ENCODE measurements around the gene IL17A. TPM values are rescaled to one million over a fixed set of nuclear protein-coding genes. Genes with fewer than 3 reads are reported as not detected.

The IL17A gene
- total and polyA plus RNA-seq, 2 donors (not counting 3 experiments of a cell fraction or from before 2014, with no cell fraction given): not detected

GRCh38 chr6:52162940-52163908 lies 23.0 kb upstream of the IL17A start:
- no peaks in the 10 kb centered on the region for H3K9me3 ChIP-seq (replicated peaks; ENCODE audit: control insufficient read depth, insufficient read depth, low read length)
- peak; percentile 8 for FAIRE-seq
- peaks cover 2 to 7% of the 10 kb centered on the region in 2 experiments for H3K27me3 ChIP-seq (ENCODE audit: control insufficient read depth in 2 of 2, insufficient read depth in 2 of 2, low read length in 2 of 2)
- ChIA-PET CTCF (interaction anchor here (1.0 to 4.5 kb wide), 14 partner anchors 10 to 500 kb away, joined by 3 to 47 read pairs (median 4); no protein-coding TSS in a partner anchor), POLR2A (no interaction called here)
- H3K9ac ChIP-seq (replicated peaks; ENCODE audit: extremely low read depth, insufficient read depth, low read length): no peak overlapping the region
- H3K36me3 ChIP-seq (ENCODE audit: control insufficient read depth in 2 of 2, extremely low read depth in 1 of 2, insufficient read depth in 2 of 2, low read length in 2 of 2): no peaks in the 10 kb centered on the region
- intact Hi-C loops (cut with micrococcal nuclease) (loop anchor here (1.0 to 2.0 kb wide), 4 partner anchors 71 to 500 kb away; no protein-coding TSS in a partner anchor), dilution Hi-C loops (cut with MboI; ENCODE audit: extremely low pct_ligation_motif_present, low sequenced_read_pairs) (no loop called here)
- no TSS peak for BruUV-seq (replicated peaks)
- H3K4me3 ChIP-seq (replicated peaks in 1 of 3; ENCODE audit: insufficient read depth in 1 of 3, low read depth in 1 of 3, low read length in 3 of 3): no peak overlapping the region
- H3K27ac ChIP-seq (ENCODE audit: insufficient read depth, low read depth, low read length): no peak overlapping the region
- H3K79me2 ChIP-seq (ENCODE audit: control insufficient read depth, insufficient read depth, low read length): no peaks in the 10 kb centered on the region
- DNase-seq (ENCODE audit: low read depth, low spot score): peak; percentile 16
- H4K20me1 ChIP-seq (replicated peaks; ENCODE audit: control insufficient read depth, extremely low read depth, insufficient read depth, low read length): no peaks in the 10 kb centered on the region
- H3K4me1 ChIP-seq (ENCODE audit: control insufficient read depth, extremely low read depth, insufficient read depth, low read length): no peaks in the 10 kb centered on the region
- peak; percentile 12 to 24 for TF ChIP-seq CTCF (IDR thresholded peaks at IDR 0.05; ENCODE audit: extremely low read depth in 1 of 2, insufficient read depth in 1 of 2, low read depth in 1 of 2, low read length in 2 of 2)
- TF ChIP-seq FOS (IDR thresholded peaks at IDR 0.05; ENCODE audit: borderline replicate concordance, insufficient read depth, low read length): no peak
- no peak for TF ChIP-seq MYC (IDR thresholded peaks at IDR 0.05; ENCODE audit: low read depth, low read length)
- no peak for TF ChIP-seq JUN (IDR thresholded peaks at IDR 0.05; ENCODE audit: borderline replicate concordance, insufficient read depth, insufficient read length, low read depth)
- H3K9me1 ChIP-seq (replicated peaks; ENCODE audit: control insufficient read depth, extremely low read depth, insufficient read depth, low read length): no peaks in the 10 kb centered on the region
- H3K4me2 ChIP-seq (ENCODE audit: insufficient read depth, low read length): no peak overlapping the region
- no peak overlapping the region for H2AFZ ChIP-seq (ENCODE audit: low read depth, low read length)

Measured in endothelial cell of umbilical vein (primary cell).